ENCODE measurements around the gene NETO2.
"Not testable (repeated sequence)": the region's sequence is repeated elsewhere in the genome, so short reads cannot be mapped to it uniquely, and the experiment has no call there.

NETO2 gene

DNA sequence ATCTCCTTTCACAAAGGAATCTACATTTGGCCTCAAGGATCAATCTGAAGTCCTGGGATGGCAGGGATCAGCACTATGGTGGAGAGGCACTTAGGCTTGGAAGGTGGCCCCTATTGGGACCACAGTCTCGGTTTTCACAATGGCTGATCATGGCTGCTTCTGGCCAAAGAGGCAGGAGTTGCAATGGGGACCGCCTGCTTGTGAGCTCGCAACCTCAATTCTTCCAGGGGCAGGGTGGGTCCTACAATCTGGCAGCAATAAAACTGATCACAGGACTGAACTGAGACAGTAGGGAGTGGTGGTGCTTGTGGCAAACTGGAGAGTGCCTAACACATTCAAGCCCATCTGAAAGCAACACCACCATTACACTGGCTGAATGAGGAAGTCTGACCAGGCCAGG lies 83.1 kb downstream of the NETO2 start:
- no peaks in the 10 kb centered on the region for H3K27me3 ChIP-seq (ENCODE audit: low read depth, low read length)
- no peak overlapping the region for H3K27ac ChIP-seq (ENCODE audit: low read length)
- no peaks in the 10 kb centered on the region for H3K4me1 ChIP-seq (ENCODE audit: control insufficient read depth in 1 of 2, insufficient read depth in 2 of 2, low read length in 2 of 2)
- no peaks in the 10 kb centered on the region for H3K9me3 ChIP-seq (ENCODE audit: control insufficient read depth in 1 of 2, low read length in 2 of 2)
- H3K36me3 ChIP-seq (ENCODE audit: control insufficient read depth in 1 of 2, insufficient read depth in 2 of 2, low read length in 2 of 2) = no peaks in the 10 kb centered on the region
- H3K4me3 ChIP-seq (ENCODE audit: low read depth in 1 of 2, low read length in 2 of 2) = no peak overlapping the region

DNA sequence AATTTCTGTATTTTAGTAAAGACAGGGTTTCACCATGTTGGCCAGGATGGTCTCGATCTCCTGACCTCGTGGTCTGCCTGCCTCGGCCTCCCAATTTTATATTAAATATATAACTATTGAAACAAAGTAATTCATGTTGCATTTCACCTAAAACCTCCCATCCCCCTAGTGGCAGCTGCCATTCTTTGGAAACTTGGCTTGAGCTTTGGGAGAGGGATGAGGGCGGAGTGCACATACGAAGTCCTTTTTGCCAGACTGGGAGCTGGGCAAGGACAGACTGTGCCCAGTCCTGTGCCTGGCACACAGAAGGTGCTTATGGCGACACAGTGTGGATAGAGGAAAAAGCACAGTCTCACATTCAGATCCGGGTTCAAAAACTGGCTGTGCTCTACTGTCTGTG lies 83.8 kb downstream of the NETO2 start:
- Histone ChIP-seq H3K4me1 (ENCODE audit: control insufficient read depth in 1 of 2, insufficient read depth in 2 of 2, low read length in 2 of 2) (no peaks in the 10 kb centered on the region), H3K9me3 (ENCODE audit: control insufficient read depth in 1 of 2, low read length in 2 of 2) (no peaks in the 10 kb centered on the region), H3K4me3 (ENCODE audit: low read depth in 1 of 2, low read length in 2 of 2) (no peak overlapping the region), H3K27me3 (ENCODE audit: low read depth, low read length) (no peaks in the 10 kb centered on the region), H3K36me3 (ENCODE audit: control insufficient read depth in 1 of 2, insufficient read depth in 2 of 2, low read length in 2 of 2) (no peaks in the 10 kb centered on the region), H3K27ac (ENCODE audit: low read length) (no peak overlapping the region)

DNA sequence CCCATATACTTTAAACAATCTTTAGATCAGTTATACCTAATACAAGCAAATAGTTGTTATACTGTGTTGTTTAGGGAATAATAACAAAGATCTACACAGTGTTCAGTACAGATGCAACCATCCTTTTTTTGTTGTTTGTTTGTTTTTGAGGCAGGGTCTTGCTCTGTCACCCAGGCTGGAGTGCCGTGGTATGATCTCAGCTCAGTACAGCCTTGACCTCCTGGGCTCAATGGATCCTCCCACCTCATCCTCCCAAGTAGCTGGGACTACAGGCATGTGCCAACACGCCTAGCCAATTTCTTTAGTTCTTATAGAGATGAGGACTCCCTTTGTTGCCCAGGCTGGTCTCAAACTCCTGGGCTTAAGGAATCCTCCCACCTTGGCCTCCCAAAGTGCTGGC lies 84.6 kb downstream of the NETO2 start:
- H3K27me3 ChIP-seq (ENCODE audit: low read depth, low read length); H3K27ac ChIP-seq (ENCODE audit: low read length); H3K4me3 ChIP-seq (ENCODE audit: low read depth in 1 of 2, low read length in 2 of 2); H3K36me3 ChIP-seq (ENCODE audit: control insufficient read depth in 1 of 2, insufficient read depth in 2 of 2, low read length in 2 of 2); H3K9me3 ChIP-seq (ENCODE audit: control insufficient read depth in 1 of 2, low read length in 2 of 2); H3K4me1 ChIP-seq (ENCODE audit: control insufficient read depth in 1 of 2, insufficient read depth in 2 of 2, low read length in 2 of 2): not testable (repeated sequence)

DNA sequence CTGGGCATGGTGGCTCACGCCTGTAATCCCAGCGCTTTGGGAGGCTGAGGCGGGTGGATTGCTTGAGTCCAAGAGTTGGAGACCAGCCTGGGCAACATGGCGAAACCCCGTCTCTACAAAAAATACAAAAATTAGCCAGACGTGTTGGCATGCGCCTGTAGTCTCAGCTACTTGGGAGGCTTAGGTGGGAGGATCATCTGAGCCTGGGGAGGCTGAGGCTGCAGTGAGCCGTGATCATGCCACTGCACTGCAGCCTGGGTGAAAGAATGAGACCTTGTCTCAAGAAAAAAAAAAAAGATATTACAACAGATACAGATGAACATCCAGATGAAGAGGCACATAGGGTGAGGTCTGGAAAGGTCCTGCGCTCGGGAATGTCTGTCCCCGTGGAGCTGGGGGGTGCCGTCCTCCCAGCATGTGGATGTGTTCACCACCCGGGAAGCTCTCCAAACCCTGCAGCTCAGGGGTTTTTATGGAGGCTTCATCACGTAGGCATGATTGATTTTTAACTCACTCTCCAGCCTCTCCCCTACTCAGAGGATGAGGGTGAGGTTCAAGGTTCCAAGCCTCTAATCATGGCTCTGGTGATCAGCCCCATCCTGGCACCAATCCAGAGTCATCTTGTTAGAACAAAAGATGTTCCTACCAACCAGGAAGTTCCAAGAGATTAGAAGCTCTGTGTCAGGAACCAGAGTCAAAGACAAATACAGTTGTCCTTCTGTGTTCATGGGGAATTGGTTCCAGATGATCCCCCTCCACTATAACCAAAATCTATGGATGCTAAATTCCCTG lies 85.3 kb downstream of the NETO2 start:
- H3K27ac ChIP-seq (ENCODE audit: low read length) = no peak overlapping the region
- no peaks in the 10 kb centered on the region for H3K9me3 ChIP-seq (ENCODE audit: control insufficient read depth in 1 of 2, low read length in 2 of 2)
- H3K36me3 ChIP-seq (ENCODE audit: control insufficient read depth in 1 of 2, insufficient read depth in 2 of 2, low read length in 2 of 2) = no peaks in the 10 kb centered on the region
- no peak overlapping the region for H3K4me3 ChIP-seq (ENCODE audit: low read depth in 1 of 2, low read length in 2 of 2)
- no peaks in the 10 kb centered on the region for H3K27me3 ChIP-seq (ENCODE audit: low read depth, low read length)
- no peaks in the 10 kb centered on the region for H3K4me1 ChIP-seq (ENCODE audit: control insufficient read depth in 1 of 2, insufficient read depth in 2 of 2, low read length in 2 of 2)

DNA sequence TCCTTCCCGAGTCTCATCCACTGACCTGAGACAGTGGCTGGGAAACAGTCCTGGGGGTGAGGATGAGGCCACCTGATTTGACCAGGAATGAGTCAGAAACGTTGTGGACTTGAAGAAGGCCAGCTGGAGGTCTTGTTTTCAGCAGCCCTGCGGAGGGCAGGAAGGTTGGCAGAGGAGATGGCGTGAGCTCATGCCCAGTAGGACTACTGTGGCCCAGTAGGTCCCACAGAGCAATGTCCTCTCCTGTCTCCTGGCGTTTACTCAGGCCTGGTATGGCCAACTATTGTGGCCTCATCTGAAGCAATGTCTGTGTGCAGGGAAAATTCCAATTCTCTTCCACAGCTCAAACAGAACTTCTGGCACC lies 86.1 kb downstream of the NETO2 start:
- no peaks in the 10 kb centered on the region for H3K36me3 ChIP-seq (ENCODE audit: control insufficient read depth in 1 of 2, insufficient read depth in 2 of 2, low read length in 2 of 2)
- no peaks in the 10 kb centered on the region for H3K27me3 ChIP-seq (ENCODE audit: low read depth, low read length)
- no peaks in the 10 kb centered on the region for H3K9me3 ChIP-seq (ENCODE audit: control insufficient read depth in 1 of 2, low read length in 2 of 2)
- H3K4me1 ChIP-seq (ENCODE audit: control insufficient read depth in 1 of 2, insufficient read depth in 2 of 2, low read length in 2 of 2) = no peaks in the 10 kb centered on the region
- no peak overlapping the region for H3K4me3 ChIP-seq (ENCODE audit: low read depth in 1 of 2, low read length in 2 of 2)
- no peak overlapping the region for H3K27ac ChIP-seq (ENCODE audit: low read length)

DNA sequence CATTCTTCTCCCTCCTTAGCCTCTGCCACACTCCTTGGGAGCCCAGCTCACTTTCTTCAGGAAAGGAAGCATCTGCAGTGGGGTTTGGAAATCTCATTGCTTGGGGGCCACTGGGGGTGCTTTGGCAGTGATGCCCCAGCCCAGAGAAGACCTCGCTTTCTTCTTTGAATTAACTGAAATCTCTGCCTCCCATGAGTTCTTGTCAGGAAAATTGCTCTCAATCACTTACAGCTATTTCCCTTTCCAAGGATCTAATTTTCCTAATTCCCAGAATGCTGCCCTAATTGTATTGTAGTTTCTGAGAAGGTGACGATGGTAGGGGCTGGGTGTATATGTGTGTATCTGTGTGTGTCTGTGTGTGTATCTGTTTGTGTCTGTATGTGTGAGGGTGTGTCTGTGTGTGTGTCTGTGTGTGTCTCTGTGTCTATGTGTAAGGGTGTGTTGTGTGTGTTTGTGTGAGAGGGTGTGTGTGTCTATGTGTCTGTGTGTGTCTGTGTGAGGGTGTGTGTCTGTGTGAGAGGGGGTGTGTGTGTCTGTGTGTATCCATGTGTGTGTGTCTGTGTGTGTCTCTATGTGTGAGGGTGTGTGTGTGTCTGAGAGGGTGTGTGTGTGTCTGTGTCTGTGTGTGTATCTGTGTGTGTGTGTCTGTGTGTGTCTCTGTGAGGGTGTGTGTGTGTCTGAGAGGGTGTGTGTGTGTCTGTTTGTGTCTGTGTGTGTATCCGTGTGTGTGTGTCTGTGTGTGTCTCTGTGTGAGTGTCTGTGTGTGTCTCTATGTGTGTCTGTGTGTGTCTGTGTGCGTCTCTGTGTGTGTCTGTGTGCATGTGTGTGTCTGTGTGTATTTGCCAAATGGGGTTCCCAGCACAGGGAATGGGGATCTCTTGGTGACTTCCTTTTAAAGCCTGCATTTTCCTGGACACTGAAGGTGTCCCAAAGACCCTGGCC lies 86.8 kb downstream of the NETO2 start:
- H3K27me3 ChIP-seq (ENCODE audit: low read depth, low read length) = no peaks in the 10 kb centered on the region
- no peaks in the 10 kb centered on the region for H3K36me3 ChIP-seq (ENCODE audit: control insufficient read depth in 1 of 2, insufficient read depth in 2 of 2, low read length in 2 of 2)
- no peak overlapping the region for H3K27ac ChIP-seq (ENCODE audit: low read length)
- no peak overlapping the region for H3K4me3 ChIP-seq (ENCODE audit: low read depth in 1 of 2, low read length in 2 of 2)
- no peaks in the 10 kb centered on the region for H3K9me3 ChIP-seq (ENCODE audit: control insufficient read depth in 1 of 2, low read length in 2 of 2)
- H3K4me1 ChIP-seq (ENCODE audit: control insufficient read depth in 1 of 2, insufficient read depth in 2 of 2, low read length in 2 of 2) = no peaks in the 10 kb centered on the region

DNA sequence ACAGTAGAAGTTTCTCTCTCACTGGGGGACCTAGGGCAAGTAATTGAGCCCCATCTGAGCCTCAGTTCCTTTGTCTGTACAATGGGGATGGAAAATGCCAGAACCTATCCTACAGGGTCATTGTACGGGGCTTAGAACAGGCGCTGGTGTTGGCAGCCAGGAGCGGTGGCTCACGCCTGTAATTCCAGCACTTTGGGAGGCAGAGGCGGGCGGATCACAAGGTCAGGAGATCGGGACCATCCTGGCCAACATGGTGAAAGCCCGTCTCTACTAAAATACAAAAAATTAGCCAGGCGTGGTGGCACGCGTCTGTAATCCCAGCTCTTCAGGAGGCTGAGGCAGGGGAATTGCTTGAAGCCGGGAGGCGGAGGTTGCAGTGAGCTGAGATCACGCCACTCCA lies 87.7 kb downstream of the NETO2 start:
- not testable (repeated sequence) for H3K27ac ChIP-seq (ENCODE audit: low read length); H3K4me1 ChIP-seq (ENCODE audit: control insufficient read depth in 1 of 2, insufficient read depth in 2 of 2, low read length in 2 of 2); H3K27me3 ChIP-seq (ENCODE audit: low read depth, low read length); H3K4me3 ChIP-seq (ENCODE audit: low read depth in 1 of 2, low read length in 2 of 2); H3K9me3 ChIP-seq (ENCODE audit: control insufficient read depth in 1 of 2, low read length in 2 of 2); H3K36me3 ChIP-seq (ENCODE audit: control insufficient read depth in 1 of 2, insufficient read depth in 2 of 2, low read length in 2 of 2)

DNA sequence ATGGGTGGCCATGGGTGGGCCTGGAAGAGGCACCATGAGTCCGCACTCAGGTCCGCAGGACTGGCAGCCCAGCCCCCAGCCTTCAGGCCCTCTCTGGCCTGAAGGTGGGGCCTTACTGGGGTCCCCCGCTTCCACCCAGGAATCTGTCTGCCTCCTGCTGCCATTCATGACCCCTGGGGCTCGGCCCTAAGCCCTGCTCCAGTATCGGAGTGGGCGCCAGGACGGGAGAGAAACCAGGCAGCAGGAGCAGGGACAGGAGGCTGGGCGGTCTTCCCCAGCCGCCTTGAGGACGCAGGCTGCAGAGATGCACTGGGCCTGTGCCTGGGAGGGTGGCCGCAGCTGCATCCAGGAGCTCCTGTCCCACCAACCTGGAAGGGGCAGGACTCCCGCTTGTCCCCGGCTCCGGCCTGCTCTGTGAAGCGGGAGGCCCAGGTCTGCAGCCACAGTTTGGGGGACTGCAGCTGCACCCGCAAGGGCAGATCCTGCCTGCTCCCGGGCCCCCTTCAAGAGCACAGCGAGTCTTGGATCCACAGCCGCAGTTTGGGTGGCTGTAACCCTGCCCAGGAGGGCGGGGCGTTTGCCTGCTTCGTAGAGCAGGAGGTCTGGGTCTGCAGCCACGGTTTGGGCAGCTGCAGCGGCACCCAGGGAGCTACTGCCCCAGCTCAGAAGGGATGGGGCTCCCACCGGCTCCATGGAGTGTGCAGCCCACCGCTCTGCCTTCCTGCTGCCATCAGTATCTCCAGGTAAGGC lies 88.4 kb downstream of the NETO2 start:
- Histone ChIP-seq H3K9me3 (ENCODE audit: control insufficient read depth in 1 of 2, low read length in 2 of 2) (no peaks in the 10 kb centered on the region), H3K4me1 (ENCODE audit: control insufficient read depth in 1 of 2, insufficient read depth in 2 of 2, low read length in 2 of 2) (no peaks in the 10 kb centered on the region), H3K27me3 (ENCODE audit: low read depth, low read length) (no peaks in the 10 kb centered on the region), H3K27ac (ENCODE audit: low read length) (no peak overlapping the region), H3K4me3 (ENCODE audit: low read depth in 1 of 2, low read length in 2 of 2) (no peak overlapping the region), H3K36me3 (ENCODE audit: control insufficient read depth in 1 of 2, insufficient read depth in 2 of 2, low read length in 2 of 2) (no peaks in the 10 kb centered on the region)

DNA sequence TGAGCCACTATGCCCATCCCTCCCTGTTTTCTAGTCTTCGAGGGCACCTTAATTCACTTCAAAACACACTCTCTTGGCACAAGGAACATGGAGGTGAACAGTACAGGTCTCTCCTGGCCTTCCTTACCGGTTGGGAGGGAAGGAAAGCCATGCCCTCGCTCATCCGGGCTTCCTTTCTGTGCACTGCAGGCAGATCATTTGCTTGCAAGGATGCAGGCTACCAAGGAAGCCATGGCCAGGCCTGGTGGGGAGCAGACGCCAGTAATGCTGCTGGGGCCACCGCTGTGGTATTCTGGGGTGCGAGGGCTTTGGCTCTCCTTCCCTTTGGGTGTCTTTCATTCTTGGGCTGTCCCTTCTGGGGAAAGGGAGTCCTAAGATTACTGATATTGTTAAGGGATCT lies 89.4 kb downstream of the NETO2 start:
- H3K36me3 ChIP-seq (ENCODE audit: control insufficient read depth in 1 of 2, insufficient read depth in 2 of 2, low read length in 2 of 2) = no peaks in the 10 kb centered on the region
- no peak overlapping the region for H3K27ac ChIP-seq (ENCODE audit: low read length)
- H3K4me1 ChIP-seq (ENCODE audit: control insufficient read depth in 1 of 2, insufficient read depth in 2 of 2, low read length in 2 of 2) = no peaks in the 10 kb centered on the region
- no peak overlapping the region for H3K4me3 ChIP-seq (ENCODE audit: low read depth in 1 of 2, low read length in 2 of 2)
- no peaks in the 10 kb centered on the region for H3K27me3 ChIP-seq (ENCODE audit: low read depth, low read length)
- no peaks in the 10 kb centered on the region for H3K9me3 ChIP-seq (ENCODE audit: control insufficient read depth in 1 of 2, low read length in 2 of 2)

DNA sequence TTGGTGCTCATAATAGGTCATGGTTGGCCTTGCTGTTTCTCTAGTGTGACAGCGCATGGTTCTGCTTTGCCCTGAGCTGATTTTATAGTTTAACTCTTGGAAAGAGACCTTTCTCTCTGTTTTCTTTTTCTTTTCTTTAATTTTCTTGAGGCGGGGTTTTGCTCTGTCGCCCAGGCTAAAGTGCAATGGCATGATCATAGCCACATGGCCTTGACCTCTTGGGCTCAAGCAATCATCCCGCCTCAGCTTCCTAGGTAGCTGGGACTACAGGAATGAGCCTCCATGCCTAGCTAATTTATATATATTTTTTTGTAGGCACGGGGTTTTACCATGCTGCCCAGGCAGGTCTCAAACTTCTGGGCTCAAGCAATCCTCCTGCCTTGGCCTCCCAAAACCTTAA lies 89.8 kb downstream of the NETO2 start:
- Histone ChIP-seq H3K27ac (ENCODE audit: low read length) (no peak overlapping the region), H3K4me3 (ENCODE audit: low read depth in 1 of 2, low read length in 2 of 2) (no peak overlapping the region), H3K9me3 (ENCODE audit: control insufficient read depth in 1 of 2, low read length in 2 of 2) (no peaks in the 10 kb centered on the region)

More for the DNA sequence above, 89.8 kb downstream of the NETO2 start:
- Histone ChIP-seq H3K36me3 (ENCODE audit: control insufficient read depth in 1 of 2, insufficient read depth in 2 of 2, low read length in 2 of 2) (no peaks in the 10 kb centered on the region), H3K27me3 (ENCODE audit: low read depth, low read length) (no peaks in the 10 kb centered on the region), H3K4me1 (ENCODE audit: control insufficient read depth in 1 of 2, insufficient read depth in 2 of 2, low read length in 2 of 2) (no peaks in the 10 kb centered on the region)

Data from muscle layer of duodenum (tissue), 2 donors.